Keratinocyte (primary cell): ENCODE measurements around the gene CLCN1.

Source experiments
- EZH2 ChIP-seq: IDR thresholded peaks from one replicate; pipeline ENCODE4 v1.6.1; 2012; ENCODE audit warnings: inconsistent platforms, mild to moderate bottlenecking, low read length, moderate library complexity
- TF ChIP-seq, protein P1 (sequence below), 3 experiments: IDR thresholded peaks in 1 of 3; conservative IDR thresholded peaks in 1 of 3; optimal IDR thresholded peaks in 1 of 3; 2 replicates in 2 of 3; 3 replicates in 1 of 3; pipeline versions ENCODE3 to v1.5.1; 2011; ENCODE audit warnings: low read length in 3 of 3, mild to moderate bottlenecking in 3 of 3, moderate library complexity in 2 of 3, control low read depth in 1 of 3, inconsistent platforms in 1 of 3; ENCODE audit not compliant: insufficient read depth in 2 of 3; ENCODE audit errors: extremely low read depth in 1 of 3

DNA sequence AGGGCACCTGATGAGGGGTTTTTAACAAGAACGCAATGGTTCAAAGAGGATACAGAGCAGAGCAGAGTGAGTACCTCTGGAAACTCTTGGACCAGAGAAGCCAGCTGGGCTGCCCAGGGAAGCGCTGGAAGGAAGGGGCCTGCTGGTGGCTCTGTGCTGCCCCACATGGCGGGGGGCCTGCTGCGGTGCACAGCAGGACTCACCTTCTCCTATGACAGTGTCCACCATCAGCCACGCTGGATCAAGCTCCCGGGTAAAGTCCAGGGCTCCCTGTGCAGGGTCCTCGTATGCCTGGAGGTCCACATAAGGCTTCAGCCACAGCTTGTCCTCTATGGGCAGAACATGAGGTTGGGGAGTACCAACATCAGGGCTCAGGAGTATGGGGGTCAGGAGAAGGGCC, 80.3 kb downstream of the CLCN1 start:
- TF ChIP-seq, protein P1, sequence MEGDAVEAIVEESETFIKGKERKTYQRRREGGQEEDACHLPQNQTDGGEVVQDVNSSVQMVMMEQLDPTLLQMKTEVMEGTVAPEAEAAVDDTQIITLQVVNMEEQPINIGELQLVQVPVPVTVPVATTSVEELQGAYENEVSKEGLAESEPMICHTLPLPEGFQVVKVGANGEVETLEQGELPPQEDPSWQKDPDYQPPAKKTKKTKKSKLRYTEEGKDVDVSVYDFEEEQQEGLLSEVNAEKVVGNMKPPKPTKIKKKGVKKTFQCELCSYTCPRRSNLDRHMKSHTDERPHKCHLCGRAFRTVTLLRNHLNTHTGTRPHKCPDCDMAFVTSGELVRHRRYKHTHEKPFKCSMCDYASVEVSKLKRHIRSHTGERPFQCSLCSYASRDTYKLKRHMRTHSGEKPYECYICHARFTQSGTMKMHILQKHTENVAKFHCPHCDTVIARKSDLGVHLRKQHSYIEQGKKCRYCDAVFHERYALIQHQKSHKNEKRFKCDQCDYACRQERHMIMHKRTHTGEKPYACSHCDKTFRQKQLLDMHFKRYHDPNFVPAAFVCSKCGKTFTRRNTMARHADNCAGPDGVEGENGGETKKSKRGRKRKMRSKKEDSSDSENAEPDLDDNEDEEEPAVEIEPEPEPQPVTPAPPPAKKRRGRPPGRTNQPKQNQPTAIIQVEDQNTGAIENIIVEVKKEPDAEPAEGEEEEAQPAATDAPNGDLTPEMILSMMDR (optimal IDR thresholded peaks at IDR 0.05 in 1 of 3, IDR thresholded peaks at IDR 0.05 in 1 of 3, conservative IDR thresholded peaks at IDR 0.05 in 1 of 3; ENCODE audit: extremely low read depth in 1 of 3, insufficient read depth in 2 of 3, low read length in 3 of 3) = no peak
- no peak for TF ChIP-seq EZH2
